ENCODE data around the gene ASB1. TPM values are rescaled to one million over a fixed set of nuclear protein-coding genes. Genes with fewer than 3 reads are reported as not detected.

Gene ASB1
- polyA plus RNA-seq, 4 donors = 29.1 to 33.7 (median 30.4) TPM

DNA sequence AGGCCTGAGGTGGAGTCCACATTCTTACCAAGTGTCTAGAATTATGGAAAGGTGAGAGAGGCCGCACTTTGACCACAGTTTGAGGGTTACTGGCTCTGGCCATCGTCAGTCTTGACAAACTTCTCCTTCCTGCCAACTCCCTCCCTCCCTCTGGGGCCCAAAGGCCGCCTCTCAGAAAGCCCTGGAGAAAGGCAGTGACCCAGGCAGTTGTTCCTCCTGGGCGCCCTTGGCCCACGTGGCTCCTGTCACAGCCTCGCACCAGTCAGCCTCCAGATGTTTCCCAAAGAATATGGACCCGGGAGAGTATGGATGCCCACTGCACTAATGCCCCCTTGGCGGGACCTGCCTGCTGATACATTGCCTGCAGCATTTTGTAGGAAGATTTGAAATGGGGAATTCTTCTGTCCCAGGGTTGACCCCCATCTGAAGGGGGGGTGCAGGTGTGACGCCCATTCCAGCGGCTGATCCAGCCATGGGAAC is 61.7 kb downstream of the ASB1 start:
- DNase-seq (ENCODE audit: low read depth in 4 of 4, low spot score in 2 of 4) = no peak

- no peak for DNase-seq (ENCODE audit: low read depth in 4 of 4, low spot score in 2 of 4)
These were observed 62.7 kb downstream of the ASB1 start for GRCh38 chr2:238489431-238489830.

- no peak for DNase-seq (ENCODE audit: low read depth in 4 of 4, low spot score in 2 of 4)
These were observed 63.2 kb downstream of the ASB1 start for GRCh38 chr2:238489896-238490295.

GRCh38 chr2:238492840-238493239 is 66.1 kb downstream of the ASB1 start:
- no peak for DNase-seq (ENCODE audit: low read depth in 4 of 4, low spot score in 2 of 4)

GRCh38 chr2:238493411-238493810 is 66.7 kb downstream of the ASB1 start:
- no peak for DNase-seq (ENCODE audit: low read depth in 4 of 4, low spot score in 2 of 4)

DNA sequence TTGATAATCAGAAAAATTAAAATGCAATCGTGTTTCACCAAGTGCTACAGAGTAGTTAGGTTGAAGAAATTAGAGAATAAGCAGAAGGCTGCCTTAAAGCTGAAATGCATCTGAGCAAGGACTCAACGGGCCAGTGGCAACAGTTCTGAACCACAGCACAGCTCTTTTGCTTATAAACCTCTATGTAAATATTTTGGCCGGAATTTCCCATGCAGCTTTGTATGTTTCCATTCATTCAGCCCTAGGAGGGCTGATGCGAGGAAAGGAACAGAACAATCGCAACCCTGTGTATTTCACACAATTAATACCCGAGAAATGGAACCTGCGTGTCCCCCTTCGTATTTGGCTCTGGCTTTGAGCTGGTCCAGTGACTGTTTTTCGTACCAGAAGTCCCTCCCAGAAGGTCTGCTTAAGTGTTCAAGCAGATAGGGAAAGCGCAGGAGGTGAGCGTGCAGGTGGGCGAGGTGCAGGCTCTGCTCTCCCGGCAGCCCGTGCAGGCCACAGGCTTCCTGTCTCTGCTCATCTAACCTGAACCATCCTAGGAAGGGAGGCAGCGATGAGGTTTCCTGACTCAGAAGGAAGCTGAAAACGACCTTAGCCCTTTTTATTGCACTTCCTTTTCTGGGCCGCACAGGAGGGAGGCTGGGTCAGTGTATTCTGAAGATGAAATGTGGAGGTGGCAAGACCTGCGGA is 67.3 kb downstream of the ASB1 start:
- no peak for DNase-seq (ENCODE audit: low read depth in 4 of 4, low spot score in 2 of 4)

DNA sequence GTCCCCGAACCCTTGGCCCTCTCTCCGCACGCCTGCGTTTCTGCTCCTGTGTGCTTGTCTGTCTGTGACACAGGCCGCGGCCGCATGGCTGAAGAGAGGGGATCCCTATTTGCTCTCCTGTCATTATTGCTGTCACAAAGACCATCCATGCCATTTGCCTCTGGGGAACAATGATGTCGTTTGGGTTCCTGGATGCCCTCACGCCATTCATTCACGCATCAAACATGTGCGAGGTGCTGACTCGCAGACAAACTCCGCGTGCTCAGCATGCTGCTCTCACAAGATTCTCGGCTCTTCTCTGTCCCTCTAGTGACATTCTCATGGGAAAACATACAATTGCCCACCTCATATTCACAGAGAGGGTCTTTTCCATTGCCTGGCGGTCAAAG is 67.8 kb downstream of the ASB1 start:
- no peak for DNase-seq (ENCODE audit: low read depth in 4 of 4, low spot score in 2 of 4)

GRCh38 chr2:238495422-238495821 is 68.7 kb downstream of the ASB1 start:
- no peak for DNase-seq (ENCODE audit: low read depth in 4 of 4, low spot score in 2 of 4)

- no peak for DNase-seq (ENCODE audit: low read depth in 4 of 4, low spot score in 2 of 4)
These were observed 70.3 kb downstream of the ASB1 start for GRCh38 chr2:238496756-238497609.

GRCh38 chr2:238497610-238498005 is 70.9 kb downstream of the ASB1 start:
- no peak for DNase-seq (ENCODE audit: low read depth in 4 of 4, low spot score in 2 of 4)

DNA sequence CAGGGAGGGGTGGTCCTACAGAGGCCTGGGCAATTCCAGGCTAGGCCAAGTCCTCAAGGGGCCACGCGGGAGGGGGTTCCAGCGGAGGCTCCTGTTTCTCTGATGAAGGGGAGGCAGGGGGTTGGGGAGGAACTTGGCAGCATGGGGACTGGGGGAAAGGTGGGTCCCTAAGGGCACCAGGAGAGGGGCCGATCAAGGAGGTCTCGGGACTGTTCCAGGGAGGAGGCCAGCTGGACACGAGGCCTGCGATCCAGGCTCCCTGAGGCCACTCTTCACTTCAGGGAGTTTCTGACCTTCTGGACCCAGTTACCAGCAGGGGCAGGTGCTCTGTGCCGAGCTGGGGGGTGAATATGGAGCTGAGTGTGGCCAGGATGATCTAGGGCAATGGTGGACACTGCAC is 71.5 kb downstream of the ASB1 start:
- no peak for DNase-seq (ENCODE audit: low read depth in 4 of 4, low spot score in 2 of 4)

DNA sequence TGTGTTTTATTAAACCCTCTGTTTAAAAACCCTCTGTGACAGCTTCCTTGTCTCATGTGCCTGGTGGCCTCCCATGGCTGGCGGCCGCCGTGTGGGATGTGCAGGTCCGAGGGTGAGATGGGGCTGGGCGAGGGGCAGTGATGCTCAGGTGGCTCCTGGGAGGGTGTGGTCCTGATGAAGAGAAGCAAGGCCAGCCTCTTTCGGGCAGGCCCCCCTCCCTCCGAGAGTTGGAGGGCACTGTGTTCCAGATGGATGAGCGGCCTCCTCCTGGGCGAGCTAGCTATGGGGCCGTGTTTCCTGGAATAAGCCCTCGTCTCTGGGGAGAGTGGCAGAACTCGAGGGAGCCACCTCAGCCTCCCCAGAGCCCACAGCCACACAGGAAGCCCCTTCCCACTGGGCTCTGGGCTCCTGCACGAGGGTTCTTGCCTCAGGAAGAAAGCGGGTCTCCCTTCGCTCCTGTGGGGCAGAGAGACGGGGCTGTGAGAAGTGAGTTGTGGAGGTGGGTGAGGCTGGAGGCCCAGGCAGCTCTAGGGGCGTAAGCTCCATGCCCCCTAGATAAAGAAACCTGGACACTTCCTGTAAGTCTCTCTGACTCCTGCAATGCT is 72.1 kb downstream of the ASB1 start:
- DNase-seq (ENCODE audit: low read depth in 4 of 4, low spot score in 2 of 4) = no peak

DNA sequence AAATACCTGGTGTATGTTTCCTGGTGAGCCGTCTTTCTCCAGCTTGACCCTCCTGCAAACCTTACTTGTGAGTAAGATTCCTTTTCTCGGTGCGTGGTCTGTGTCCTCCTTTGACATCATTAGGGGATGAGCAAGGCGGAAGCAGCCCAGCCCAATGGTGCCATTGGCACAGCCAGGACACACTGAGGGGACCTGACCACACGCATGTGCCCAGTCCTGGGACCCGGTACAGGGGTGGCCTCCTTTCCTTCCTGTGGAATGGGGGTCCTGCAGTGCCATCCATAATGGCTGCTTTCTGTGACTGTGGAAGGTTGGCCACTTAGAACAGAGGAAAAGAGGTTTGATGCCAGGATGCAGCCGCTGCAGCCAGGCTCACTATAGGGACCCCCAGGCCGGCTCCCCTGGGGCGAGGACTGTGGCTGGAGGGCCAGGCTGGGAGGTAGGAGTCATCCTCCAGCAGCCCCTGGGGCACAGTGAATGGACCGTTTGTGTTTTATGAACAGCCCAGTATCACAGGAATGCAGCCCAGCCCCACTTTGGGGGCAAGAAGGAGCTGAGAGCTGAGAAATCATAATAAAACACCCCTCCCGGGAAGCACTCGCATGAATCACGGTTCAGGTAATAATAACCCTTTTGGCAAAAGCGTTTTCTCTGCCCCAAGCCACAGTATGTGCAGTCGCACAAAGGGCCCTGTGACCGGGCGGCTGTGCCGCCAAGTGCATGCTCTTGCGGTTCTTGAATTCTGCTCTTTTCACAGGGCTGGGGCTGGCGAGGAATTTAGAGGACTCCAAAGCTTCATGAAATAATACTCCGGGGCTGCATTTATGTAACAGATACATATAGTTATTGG is 73.2 kb downstream of the ASB1 start:
- DNase-seq (ENCODE audit: low read depth in 4 of 4, low spot score in 2 of 4) = no peak

DNA sequence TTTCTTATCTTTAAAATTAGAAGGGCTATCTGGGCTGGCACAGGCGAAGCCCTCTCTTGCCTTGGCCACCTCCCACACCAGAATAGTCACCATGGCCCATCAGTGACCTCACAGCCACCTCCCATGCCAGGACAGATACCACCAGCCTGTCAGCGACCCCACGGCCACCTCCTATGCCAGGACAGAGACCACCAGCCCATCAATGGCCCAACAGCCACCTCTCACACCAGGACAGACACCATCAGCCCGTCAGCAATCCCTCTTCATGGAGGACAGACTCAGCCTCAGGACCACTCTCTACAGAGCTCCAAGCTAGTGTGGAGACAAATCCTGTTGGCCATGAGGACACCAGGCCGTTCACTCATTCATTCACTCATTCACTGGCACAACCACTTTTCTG is 74.6 kb downstream of the ASB1 start:
- DNase-seq (ENCODE audit: low read depth in 4 of 4, low spot score in 2 of 4) = no peak

Other genes with a start within 250 kb of the ASB1 start
- 10 to 100 TPM; 38.8 to 60.8 (median 47.8) TPM for gene ILKAP, start 223.2 kb upstream of the ASB1 start, polyA plus RNA-seq (ENCODE audit: insufficient read length in 4 of 4)
- 10 to 100 TPM in 1 of 4 donors, 1 to 10 TPM in 3; 4.1 to 11.4 (median 7.6) TPM for gene HES6, start 186.9 kb upstream of the ASB1 start, polyA plus RNA-seq (ENCODE audit: insufficient read length in 4 of 4)
- gene PER2, start 138.3 kb upstream of the ASB1 start, polyA plus RNA-seq (ENCODE audit: insufficient read length in 4 of 4) = 1 to 10 TPM; 5.0 to 8.7 (median 6.5) TPM
- 10 to 100 TPM; 15.8 to 24.6 (median 22.1) TPM for gene TRAF3IP1, start 106.4 kb upstream of the ASB1 start, polyA plus RNA-seq (ENCODE audit: insufficient read length in 4 of 4)

Measured in left renal cortex interstitium (tissue), 4 donors.